BE2C (cell line): ENCODE measurements around the gene POLE.

ENCODE experiments used
- DNase-seq: peaks from one replicate; pipeline ENCODE4 v3.0.0-alpha.2; 2020
- H3K27me3 ChIP-seq: fragments of 250-450 bp; sonication (Bioruptor Pico); 2 replicates; pipeline ENCODE4 v1.5.1; 2020; ENCODE audit warnings: mild to moderate bottlenecking
- H3K36me3 ChIP-seq: fragments of 250-450 bp; sonication (Bioruptor Pico); 2 replicates; pipeline ENCODE4 v1.5.1; 2020; ENCODE audit warnings: mild to moderate bottlenecking
- H3K4me1 ChIP-seq: fragments of 250-450 bp; sonication (Bioruptor Pico); 2 replicates; pipeline ENCODE4 v1.5.1; 2020
- H3K4me3 ChIP-seq: 2 replicates; pipeline ENCODE4 v1.5.1; 2011; ENCODE audit warnings: low read depth, low read length
- H3K9me3 ChIP-seq: fragments of 250-450 bp; sonication (Bioruptor Pico); 2 replicates; pipeline ENCODE4 v1.5.1; 2020
- TF ChIP-seq, protein P1 (sequence below): IDR thresholded peaks from 2 replicates; pipeline ENCODE4 v1.5.1; 2012; ENCODE audit warnings: mild to moderate bottlenecking, low read depth, low read length

The POLE gene

DNA sequence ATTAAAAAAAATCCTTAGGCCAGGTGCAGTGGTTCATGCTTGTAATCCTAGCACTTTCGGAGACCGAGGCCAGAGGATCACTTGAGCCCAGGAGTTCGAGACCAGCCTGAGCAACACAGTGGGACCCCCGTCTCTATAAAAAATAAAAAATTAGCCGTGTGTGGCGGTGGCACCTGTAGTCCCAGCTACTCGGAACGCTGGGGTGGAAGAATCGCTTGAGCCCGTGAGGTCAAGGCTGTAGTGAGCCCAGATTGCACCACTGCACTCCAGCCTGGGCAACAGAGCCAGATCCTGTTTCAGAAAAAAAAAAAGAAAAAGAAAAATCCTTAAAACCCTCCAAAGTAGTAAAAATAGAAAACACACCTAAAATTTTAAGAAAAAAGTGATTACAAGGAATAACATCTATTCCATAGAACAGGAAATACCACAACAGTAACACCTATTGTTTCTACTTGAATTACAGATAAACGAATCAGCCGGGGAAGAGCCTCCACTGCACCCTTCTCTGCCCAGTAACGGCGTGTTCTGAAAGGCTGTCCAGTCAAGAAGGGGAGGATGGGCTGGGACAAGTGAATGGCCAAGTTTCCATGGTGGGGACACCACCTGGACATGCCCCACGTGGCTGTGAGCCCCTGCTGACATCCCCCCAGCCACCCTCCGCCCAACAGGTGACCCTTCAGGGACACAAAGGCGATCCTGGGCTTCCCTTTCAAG is 17.8 kb downstream of the POLE start:
- H3K27me3 ChIP-seq, result no peaks in the 10 kb centered on the region
- TF ChIP-seq, protein P1, sequence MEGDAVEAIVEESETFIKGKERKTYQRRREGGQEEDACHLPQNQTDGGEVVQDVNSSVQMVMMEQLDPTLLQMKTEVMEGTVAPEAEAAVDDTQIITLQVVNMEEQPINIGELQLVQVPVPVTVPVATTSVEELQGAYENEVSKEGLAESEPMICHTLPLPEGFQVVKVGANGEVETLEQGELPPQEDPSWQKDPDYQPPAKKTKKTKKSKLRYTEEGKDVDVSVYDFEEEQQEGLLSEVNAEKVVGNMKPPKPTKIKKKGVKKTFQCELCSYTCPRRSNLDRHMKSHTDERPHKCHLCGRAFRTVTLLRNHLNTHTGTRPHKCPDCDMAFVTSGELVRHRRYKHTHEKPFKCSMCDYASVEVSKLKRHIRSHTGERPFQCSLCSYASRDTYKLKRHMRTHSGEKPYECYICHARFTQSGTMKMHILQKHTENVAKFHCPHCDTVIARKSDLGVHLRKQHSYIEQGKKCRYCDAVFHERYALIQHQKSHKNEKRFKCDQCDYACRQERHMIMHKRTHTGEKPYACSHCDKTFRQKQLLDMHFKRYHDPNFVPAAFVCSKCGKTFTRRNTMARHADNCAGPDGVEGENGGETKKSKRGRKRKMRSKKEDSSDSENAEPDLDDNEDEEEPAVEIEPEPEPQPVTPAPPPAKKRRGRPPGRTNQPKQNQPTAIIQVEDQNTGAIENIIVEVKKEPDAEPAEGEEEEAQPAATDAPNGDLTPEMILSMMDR, result no peak

DNA sequence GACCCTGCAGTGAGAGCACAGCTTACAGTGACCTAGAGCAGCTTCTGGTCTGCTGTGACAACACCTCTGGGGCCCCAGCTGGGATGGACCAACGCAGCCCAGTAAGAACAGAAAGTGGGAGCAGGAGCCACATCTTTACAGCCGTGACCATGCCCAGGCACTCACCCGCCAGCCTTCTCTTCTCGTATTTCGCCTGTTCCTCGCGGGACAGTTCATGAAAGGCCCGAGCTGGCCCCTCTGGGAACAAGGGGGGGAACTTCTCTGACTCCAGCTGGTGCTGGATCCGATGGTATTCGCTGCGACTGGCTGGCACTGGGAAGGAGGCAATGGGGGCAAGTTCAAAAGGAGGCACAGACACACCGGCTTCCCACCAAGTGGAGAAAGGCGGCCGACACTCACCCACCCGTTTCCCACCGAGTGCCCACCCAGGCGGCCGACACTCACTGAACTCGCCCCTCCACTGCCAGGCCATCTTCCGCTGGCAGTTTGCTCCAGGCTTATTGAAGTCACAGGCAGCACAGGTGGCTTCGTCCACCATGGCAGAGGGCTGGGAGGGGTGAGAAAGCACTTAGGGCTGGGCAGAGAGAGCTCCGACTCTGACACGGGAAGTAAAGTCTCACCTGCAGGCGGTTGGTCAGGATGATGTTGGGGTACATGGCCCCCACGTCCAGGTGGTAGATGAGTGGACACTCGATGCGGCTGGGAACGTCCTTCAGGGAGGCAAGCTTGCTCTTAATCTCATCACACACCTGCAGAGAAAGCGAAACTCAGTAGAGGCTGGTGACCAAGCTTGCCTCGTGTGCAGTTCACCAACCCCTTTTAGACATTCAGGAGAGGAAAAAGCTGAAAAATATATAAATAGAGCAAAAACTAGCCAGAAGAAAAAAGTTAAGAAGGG is 18.7 kb downstream of the POLE start:
- TF ChIP-seq, protein P1, result no peak
- Histone ChIP-seq H3K9me3 (no peaks in the 10 kb centered on the region), H3K4me1 (no peaks in the 10 kb centered on the region), H3K4me3 (no peak overlapping the region), H3K27me3 (no peaks in the 10 kb centered on the region), H3K36me3 (peaks cover 88% of the 10 kb centered on the region)
- DNase-seq, result no peak

More for the DNA sequence above, 17.8 kb downstream of the POLE start:
- Histone ChIP-seq H3K36me3 (peaks cover 86% of the 10 kb centered on the region), H3K9me3 (no peaks in the 10 kb centered on the region), H3K4me1 (no peaks in the 10 kb centered on the region), H3K4me3 (no peak overlapping the region)
- no peak for DNase-seq

DNA sequence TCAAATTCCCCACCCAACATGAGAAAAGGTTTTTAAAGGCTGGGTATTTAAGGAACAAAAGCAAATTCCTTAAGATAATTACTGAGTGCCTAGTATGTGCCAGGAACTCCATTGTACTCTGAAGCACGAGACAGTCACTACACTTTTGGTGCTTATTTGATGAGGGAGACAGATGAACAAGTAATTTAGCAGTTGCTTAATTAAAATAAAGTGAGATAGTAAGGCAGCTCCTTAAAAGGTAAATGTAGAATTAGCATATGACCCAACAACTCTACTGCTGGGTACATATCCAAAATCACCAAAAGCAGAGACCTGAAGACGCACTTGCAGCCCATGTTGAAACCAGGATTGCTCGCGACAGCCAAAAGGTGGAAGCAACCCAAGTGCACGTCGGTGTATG is 21.3 kb downstream of the POLE start:
- Histone ChIP-seq H3K9me3 (no peaks in the 10 kb centered on the region), H3K36me3 (peaks cover 95% of the 10 kb centered on the region), H3K4me3 (no peak overlapping the region), H3K4me1 (no peaks in the 10 kb centered on the region), H3K27me3 (no peaks in the 10 kb centered on the region)
- DNase-seq, result no peak
- TF ChIP-seq, protein P1, result no peak

DNA sequence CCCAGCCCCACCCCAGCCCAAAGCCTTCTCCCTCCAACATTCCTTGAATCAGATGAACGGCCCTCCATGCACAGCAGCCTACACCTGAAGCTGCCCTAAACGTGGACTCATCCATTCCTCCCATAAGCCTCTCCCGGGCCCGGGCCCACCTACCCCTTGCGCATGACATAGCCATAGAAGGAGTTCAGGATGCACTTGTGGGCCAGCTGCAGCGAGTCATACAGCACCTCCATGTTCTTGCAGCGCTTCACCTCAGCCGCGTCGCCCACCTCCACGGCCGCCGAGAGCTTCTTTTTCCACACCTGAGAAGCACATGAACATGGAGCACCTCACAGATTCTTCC is 22.0 kb downstream of the POLE start:
- no peaks in the 10 kb centered on the region for H3K9me3 ChIP-seq
- peaks cover 95% of the 10 kb centered on the region for H3K36me3 ChIP-seq
- H3K4me1 ChIP-seq, result no peaks in the 10 kb centered on the region
- no peaks in the 10 kb centered on the region for H3K27me3 ChIP-seq
- no peak for DNase-seq
- TF ChIP-seq, protein P1, result no peak
- H3K4me3 ChIP-seq, result no peak overlapping the region

DNA sequence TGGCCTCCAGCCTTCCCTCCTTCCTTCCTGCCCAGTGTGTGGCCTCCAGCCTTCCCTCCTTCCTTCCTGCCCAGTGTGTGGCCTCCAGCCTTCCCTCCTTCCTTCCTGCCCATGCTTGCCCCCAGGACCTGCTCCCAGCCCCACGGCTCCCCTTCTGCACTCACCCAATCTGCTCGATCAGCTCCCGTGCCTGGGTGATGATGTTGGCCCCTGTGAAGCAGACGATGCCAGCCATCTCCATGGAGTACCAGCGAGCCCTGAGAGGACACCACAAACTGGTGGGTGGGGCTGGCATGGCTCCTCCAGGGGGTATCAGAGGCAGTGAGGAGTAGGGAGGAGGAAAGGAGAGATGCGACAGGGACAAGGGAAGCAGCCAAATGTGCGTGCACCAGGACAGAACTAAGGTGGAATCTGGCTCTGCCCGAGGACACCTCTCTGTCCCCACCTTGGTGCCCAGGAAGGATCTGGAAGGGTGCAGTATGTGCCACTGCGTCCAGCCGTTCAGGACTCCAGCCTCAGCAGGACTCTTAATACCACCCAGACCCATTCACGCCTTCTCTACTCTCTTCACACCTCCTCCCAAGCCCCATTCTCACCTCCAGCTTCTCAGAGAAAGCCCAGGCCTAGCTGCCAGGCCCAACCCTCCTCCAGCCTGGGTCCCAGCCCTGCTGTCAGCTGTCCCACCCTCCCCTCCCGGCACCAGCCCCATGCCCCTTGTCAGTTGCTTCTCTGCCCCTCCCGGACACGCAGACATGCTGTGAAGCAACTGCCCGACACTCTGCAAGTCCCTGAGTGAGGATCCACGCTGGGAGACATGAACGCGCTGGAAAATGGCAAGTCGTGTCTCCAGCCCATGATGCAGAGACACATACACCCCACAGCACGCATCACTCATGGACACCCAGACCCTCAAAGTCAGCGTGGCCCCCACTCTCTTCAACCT is 22.7 kb downstream of the POLE start:
- DNase-seq, result no peak
- H3K27me3 ChIP-seq, result no peaks in the 10 kb centered on the region
- H3K9me3 ChIP-seq, result no peaks in the 10 kb centered on the region
- H3K36me3 ChIP-seq, result peaks cover 94% of the 10 kb centered on the region
- TF ChIP-seq, protein P1, result no peak
- no peak overlapping the region for H3K4me3 ChIP-seq
- H3K4me1 ChIP-seq, result no peaks in the 10 kb centered on the region
